Smooth muscle cell of the umbilical artery (primary cell): ENCODE measurements around the gene SMYD4. TPM values are rescaled to one million over a fixed set of nuclear protein-coding genes. Genes with fewer than 3 reads are reported as not detected.

Experiments used
- total RNA-seq: library from RNA; depleted of rRNA; stranded (reverse); fragments of >200 nt; gene quantifications from 2 replicates; pipeline ENCODE4 v1.2.3, GENCODE V29; 2014

Gene SMYD4
- 10.1 and 10.4 TPM in 2 replicates for total RNA-seq

GRCh38 chr17:1829592-1830257, at the start of gene SMYD4, which contains the start of gene RPA1:
TSS of gene SMYD4 (minus strand) at chr17:1829902. CDS start at chr17:1827994, 1,908 bp downstream.
TSS of gene RPA1 (plus strand) at chr17:1830005. CDS start at chr17:1830094, 89 bp downstream.

GRCh38 chr17:1742371-1743087, 87.2 kb downstream of the SMYD4 start, which contains the start of gene SERPINF2:
TSS of gene SERPINF2 (plus strand) at chr17:1742871. CDS start at chr17:1744996, 2,125 bp downstream.

Other genes with a start within 250 kb of the SMYD4 start
- 5.0 and 6.2 TPM in 2 replicates for gene SLC43A2, start 201.1 kb downstream of the SMYD4 start, total RNA-seq
- gene SCARF1, start 184.2 kb downstream of the SMYD4 start, total RNA-seq = 0.32 and 0.59 TPM in 2 replicates
- 3.5 and 3.9 TPM in 2 replicates for gene RILP, start 180.0 kb downstream of the SMYD4 start, total RNA-seq
- 93.8 and 171 TPM in 2 replicates for gene PRPF8, start 145.0 kb downstream of the SMYD4 start, total RNA-seq
- 2.8 and 3.6 TPM in 2 replicates for gene TLCD2, start 119.5 kb downstream of the SMYD4 start, total RNA-seq
- gene WDR81, start 105.2 kb downstream of the SMYD4 start, total RNA-seq = 22.0 and 29.1 TPM in 2 replicates
- not detected in 2 replicates for gene SERPINF2, start 87.0 kb downstream of the SMYD4 start, total RNA-seq
- gene SERPINF1, start 67.8 kb downstream of the SMYD4 start, total RNA-seq = 92.7 and 150 TPM in 2 replicates
- gene RPA1, start 103 bp upstream of the SMYD4 start, total RNA-seq = 19.6 and 33.5 TPM in 2 replicates
- 0.05 TPM in 1 of 2 replicates, not detected in the other for gene RTN4RL1, start 195.4 kb upstream of the SMYD4 start, total RNA-seq
- gene DPH1, start 200.3 kb upstream of the SMYD4 start, total RNA-seq = 20.2 and 28.5 TPM in 2 replicates
- gene OVCA2, start 212.1 kb upstream of the SMYD4 start, total RNA-seq = 22.7 and 33.9 TPM in 2 replicates
- 42.5 and 67.7 TPM in 2 replicates for gene HIC1, start 225.2 kb upstream of the SMYD4 start, total RNA-seq